ENCODE data around the gene PTPRN. TPM values are rescaled to one million over a fixed set of nuclear protein-coding genes. Genes with fewer than 3 reads are reported as not detected.

PTPRN gene
- total RNA-seq, 4 donors from 2014 or later: not detected

- WGBS: 83% methylated on average over 1 of the region's 1 CpG
- H3K4me3 ChIP-seq: no peak overlapping the region
- H3K4me1 ChIP-seq: peaks cover 6% of the 10 kb centered on the region
- no peak overlapping the region for H3K27ac ChIP-seq
- no peaks in the 10 kb centered on the region for H3K36me3 ChIP-seq
- H3K9me3 ChIP-seq: no peaks in the 10 kb centered on the region
- peaks cover 79% of the 10 kb centered on the region for H3K27me3 ChIP-seq
- no peak for DNase-seq (ENCODE audit: low spot score in 2 of 2)
- TF ChIP-seq CTCF (IDR thresholded peaks at IDR 0.05) (no peak), EP300 (IDR thresholded peaks at IDR 0.05) (no peak), POLR2AphosphoS5 (IDR thresholded peaks at IDR 0.05) (no peak), POLR2A (IDR thresholded peaks at IDR 0.05) (no peak)
Observed at GRCh38 chr2:219306047-219306446, 3.2 kb downstream of the PTPRN start.

- no peak for DNase-seq (ENCODE audit: low spot score in 2 of 2)
- H3K4me3 ChIP-seq: no peak overlapping the region
- H3K27me3 ChIP-seq: peaks cover 69% of the 10 kb centered on the region
- H3K9me3 ChIP-seq: no peaks in the 10 kb centered on the region
- no peak for TF ChIP-seq EP300 (IDR thresholded peaks at IDR 0.05)
- no peak for TF ChIP-seq POLR2A (IDR thresholded peaks at IDR 0.05)
- TF ChIP-seq POLR2AphosphoS5 (IDR thresholded peaks at IDR 0.05): no peak
- no peak for TF ChIP-seq CTCF (IDR thresholded peaks at IDR 0.05)
- 63% methylated on average over 2 of the region's 2 CpGs for WGBS
- no peak overlapping the region for H3K27ac ChIP-seq
- no peaks in the 10 kb centered on the region for H3K36me3 ChIP-seq
- peaks cover 6% of the 10 kb centered on the region for H3K4me1 ChIP-seq
Observed at GRCh38 chr2:219304223-219304622, 5.0 kb downstream of the PTPRN start.

- 67% methylated on average over 11 of the region's 11 CpGs for WGBS
- H3K36me3 ChIP-seq: no peaks in the 10 kb centered on the region
- TF ChIP-seq POLR2A (IDR thresholded peaks at IDR 0.05) (no peak), EP300 (IDR thresholded peaks at IDR 0.05) (no peak), CTCF (IDR thresholded peaks at IDR 0.05) (no peak), POLR2AphosphoS5 (IDR thresholded peaks at IDR 0.05) (no peak)
Observed at GRCh38 chr2:219302412-219302968, 6.7 kb downstream of the PTPRN start.

GRCh38 chr2:219300022-219300421, 9.2 kb downstream of the PTPRN start:
- DNase-seq (ENCODE audit: low spot score in 2 of 2): no peak
- Histone ChIP-seq H3K4me1 (peaks cover 7% of the 10 kb centered on the region), H3K9me3 (no peaks in the 10 kb centered on the region), H3K4me3 (no peak overlapping the region), H3K36me3 (no peaks in the 10 kb centered on the region), H3K27me3 (peaks cover 39% of the 10 kb centered on the region), H3K27ac (no peak overlapping the region)
- TF ChIP-seq CTCF (IDR thresholded peaks at IDR 0.05): no peak
- TF ChIP-seq POLR2A (IDR thresholded peaks at IDR 0.05): no peak
- no peak for TF ChIP-seq POLR2AphosphoS5 (IDR thresholded peaks at IDR 0.05)
- no peak for TF ChIP-seq EP300 (IDR thresholded peaks at IDR 0.05)
- 75% methylated on average over 2 of the region's 5 CpGs for WGBS

More at GRCh38 chr2:219302412-219302968, 6.7 kb downstream of the PTPRN start:
- H3K4me1 ChIP-seq: peaks cover 4% of the 10 kb centered on the region
- DNase-seq (ENCODE audit: low spot score in 2 of 2): peak in 1 of 2 donors; percentile 53
- no peak overlapping the region for H3K4me3 ChIP-seq
- peaks cover 54% of the 10 kb centered on the region for H3K27me3 ChIP-seq
- no peak overlapping the region for H3K27ac ChIP-seq
- H3K9me3 ChIP-seq: no peaks in the 10 kb centered on the region

- DNase-seq (ENCODE audit: low spot score in 2 of 2): no peak
- no peaks in the 10 kb centered on the region for H3K36me3 ChIP-seq
- no peaks in the 10 kb centered on the region for H3K9me3 ChIP-seq
- peaks cover 14% of the 10 kb centered on the region for H3K4me1 ChIP-seq
- TF ChIP-seq CTCF (IDR thresholded peaks at IDR 0.05): no peak
- TF ChIP-seq EP300 (IDR thresholded peaks at IDR 0.05): no peak
- no peak for TF ChIP-seq POLR2A (IDR thresholded peaks at IDR 0.05)
- no peak for TF ChIP-seq POLR2AphosphoS5 (IDR thresholded peaks at IDR 0.05)
- no peak overlapping the region for H3K4me3 ChIP-seq
- peaks cover 39% of the 10 kb centered on the region for H3K27me3 ChIP-seq
- H3K27ac ChIP-seq: no peak overlapping the region
- 90% methylated on average over 2 of the region's 6 CpGs for WGBS
Observed at GRCh38 chr2:219299372-219299760, 9.8 kb downstream of the PTPRN start.

Measured in suprapubic skin (tissue), 4 donors.